ENCODE measurements around the gene TMEM40. TPM values are rescaled to one million over a fixed set of nuclear protein-coding genes. Genes with fewer than 3 reads are reported as not detected.
"Not testable (repeated sequence)": the region's sequence is repeated elsewhere in the genome, so short reads cannot be mapped to it uniquely, and the experiment has no call there.

TMEM40 gene
- total RNA-seq: not detected in 2 replicates

- DNase-seq (ENCODE audit: low read depth in 2 of 2): no peak
Observed at GRCh38 chr3:12759097-12759679, at the start of gene TMEM40. Gene TMEM40, minus strand, starts transcription at chr3:12759259. Its CDS starts 9,427 bp downstream, at chr3:12749832.

- no peak for DNase-seq (ENCODE audit: low read depth in 2 of 2)
Observed at GRCh38 chr3:12808587-12808986, 49.5 kb upstream of the TMEM40 start.

- no peak for DNase-seq (ENCODE audit: low read depth in 2 of 2)
Observed at GRCh38 chr3:12807601-12808359, 48.7 kb upstream of the TMEM40 start.

GRCh38 chr3:12807066-12807465 lies 48.0 kb upstream of the TMEM40 start:
- no peak for DNase-seq (ENCODE audit: low read depth in 2 of 2)

GRCh38 chr3:12803371-12803770 lies 44.3 kb upstream of the TMEM40 start:
- DNase-seq (ENCODE audit: low read depth in 2 of 2): no peak

GRCh38 chr3:12799525-12800440 lies 40.7 kb upstream of the TMEM40 start:
- no peak for DNase-seq (ENCODE audit: low read depth in 2 of 2)

GRCh38 chr3:12798559-12799179 lies 39.6 kb upstream of the TMEM40 start:
- no peak for DNase-seq (ENCODE audit: low read depth in 2 of 2)

- DNase-seq (ENCODE audit: low read depth in 2 of 2): no peak
Observed at GRCh38 chr3:12797892-12798558, 39.0 kb upstream of the TMEM40 start.

- DNase-seq (ENCODE audit: low read depth in 2 of 2): no peak
Observed at GRCh38 chr3:12797124-12797891, 38.2 kb upstream of the TMEM40 start.

- peak; percentile 40 to 54 for DNase-seq (ENCODE audit: low read depth in 2 of 2)
Observed at GRCh38 chr3:12796171-12797123, 37.4 kb upstream of the TMEM40 start, which contains the start of gene CAND2. Gene CAND2, plus strand, starts transcription at chr3:12796680. Its CDS starts 41 bp downstream, at chr3:12796721.

GRCh38 chr3:12793701-12794100 lies 34.6 kb upstream of the TMEM40 start:
- DNase-seq (ENCODE audit: low read depth in 2 of 2): no peak

- no peak for DNase-seq (ENCODE audit: low read depth in 2 of 2)
Observed at GRCh38 chr3:12791430-12791829, 32.4 kb upstream of the TMEM40 start.

- not testable (repeated sequence) for DNase-seq (ENCODE audit: low read depth in 2 of 2)
Observed at GRCh38 chr3:12787967-12788690, 29.1 kb upstream of the TMEM40 start.

- peak; percentile 44 to 56 for DNase-seq (ENCODE audit: low read depth in 2 of 2)
Observed at GRCh38 chr3:12787346-12787745, 28.3 kb upstream of the TMEM40 start.

GRCh38 chr3:12785096-12785495 lies 26.0 kb upstream of the TMEM40 start:
- DNase-seq (ENCODE audit: low read depth in 2 of 2): no peak

GRCh38 chr3:12782172-12782815 lies 23.2 kb upstream of the TMEM40 start:
- DNase-seq (ENCODE audit: low read depth in 2 of 2): peak in 1 of 2 donors; percentile 25

GRCh38 chr3:12780751-12781150 lies 21.7 kb upstream of the TMEM40 start:
- no peak for DNase-seq (ENCODE audit: low read depth in 2 of 2)

GRCh38 chr3:12777171-12777570 lies 18.1 kb upstream of the TMEM40 start:
- no peak for DNase-seq (ENCODE audit: low read depth in 2 of 2)
